GM10266 (cell line): ENCODE measurements around the gene CBARP.
A peak's percentile ranks its signal among the peaks of the same experiment; 100 is the strongest.

ENCODE experiments used
- DNase-seq: peaks from one replicate; pipeline ENCODE4 v3.0.0; 2012; ENCODE audit errors: extremely low spot score
- TF ChIP-seq, protein P1 (sequence below): IDR thresholded peaks from 2 replicates; pipeline ENCODE4 v1.5.1; 2012; ENCODE audit warnings: mild to moderate bottlenecking, low read depth; ENCODE audit not compliant: control insufficient read depth, insufficient read depth; ENCODE audit errors: missing control alignments

The CBARP gene

DNA sequence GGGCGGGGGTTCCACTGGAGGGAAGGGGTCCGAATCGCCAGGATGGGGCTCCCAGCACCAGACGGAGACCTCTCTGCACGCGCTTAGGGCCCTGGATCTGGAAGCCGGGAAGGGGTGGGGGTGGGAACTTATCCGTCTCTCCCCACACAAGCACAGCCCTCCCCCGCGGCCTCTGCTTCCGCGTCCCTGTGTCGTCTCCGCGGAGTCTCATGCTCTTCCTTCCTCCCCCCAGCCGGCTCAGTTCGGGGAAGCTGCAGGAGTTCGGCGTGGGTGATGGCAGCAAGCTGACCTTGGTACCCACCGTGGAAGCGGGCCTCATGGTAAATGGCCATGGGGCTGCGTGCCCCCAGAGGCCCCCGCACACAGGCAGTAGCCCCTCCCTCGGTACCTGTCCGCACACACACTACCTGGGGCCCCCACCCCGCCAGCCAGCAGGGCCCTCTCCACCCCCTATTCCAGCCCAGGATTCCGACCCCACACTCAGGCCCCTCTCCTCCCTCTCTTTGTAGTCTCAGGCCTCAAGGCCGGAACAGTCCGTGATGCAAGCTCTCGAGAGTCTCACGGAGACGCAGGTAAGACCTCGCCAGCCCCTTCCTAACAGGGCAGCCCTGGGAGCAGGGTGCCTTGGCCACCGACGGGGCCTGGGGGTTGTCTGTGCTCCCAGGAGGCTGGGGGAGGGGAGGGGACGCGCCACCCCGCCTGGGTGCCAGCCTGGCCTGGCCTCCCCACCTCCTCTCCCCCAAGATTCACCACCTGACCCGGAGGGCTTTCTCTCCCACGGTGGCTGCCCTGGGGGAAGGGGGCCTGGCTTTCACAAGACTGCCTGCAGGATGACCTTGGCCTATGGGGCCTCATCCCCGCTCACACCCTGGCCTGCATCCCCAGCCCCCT is 13.8 kb upstream of the CBARP start:
- DNase-seq, result no peak
- TF ChIP-seq, protein P1, sequence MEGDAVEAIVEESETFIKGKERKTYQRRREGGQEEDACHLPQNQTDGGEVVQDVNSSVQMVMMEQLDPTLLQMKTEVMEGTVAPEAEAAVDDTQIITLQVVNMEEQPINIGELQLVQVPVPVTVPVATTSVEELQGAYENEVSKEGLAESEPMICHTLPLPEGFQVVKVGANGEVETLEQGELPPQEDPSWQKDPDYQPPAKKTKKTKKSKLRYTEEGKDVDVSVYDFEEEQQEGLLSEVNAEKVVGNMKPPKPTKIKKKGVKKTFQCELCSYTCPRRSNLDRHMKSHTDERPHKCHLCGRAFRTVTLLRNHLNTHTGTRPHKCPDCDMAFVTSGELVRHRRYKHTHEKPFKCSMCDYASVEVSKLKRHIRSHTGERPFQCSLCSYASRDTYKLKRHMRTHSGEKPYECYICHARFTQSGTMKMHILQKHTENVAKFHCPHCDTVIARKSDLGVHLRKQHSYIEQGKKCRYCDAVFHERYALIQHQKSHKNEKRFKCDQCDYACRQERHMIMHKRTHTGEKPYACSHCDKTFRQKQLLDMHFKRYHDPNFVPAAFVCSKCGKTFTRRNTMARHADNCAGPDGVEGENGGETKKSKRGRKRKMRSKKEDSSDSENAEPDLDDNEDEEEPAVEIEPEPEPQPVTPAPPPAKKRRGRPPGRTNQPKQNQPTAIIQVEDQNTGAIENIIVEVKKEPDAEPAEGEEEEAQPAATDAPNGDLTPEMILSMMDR, result no peak

DNA sequence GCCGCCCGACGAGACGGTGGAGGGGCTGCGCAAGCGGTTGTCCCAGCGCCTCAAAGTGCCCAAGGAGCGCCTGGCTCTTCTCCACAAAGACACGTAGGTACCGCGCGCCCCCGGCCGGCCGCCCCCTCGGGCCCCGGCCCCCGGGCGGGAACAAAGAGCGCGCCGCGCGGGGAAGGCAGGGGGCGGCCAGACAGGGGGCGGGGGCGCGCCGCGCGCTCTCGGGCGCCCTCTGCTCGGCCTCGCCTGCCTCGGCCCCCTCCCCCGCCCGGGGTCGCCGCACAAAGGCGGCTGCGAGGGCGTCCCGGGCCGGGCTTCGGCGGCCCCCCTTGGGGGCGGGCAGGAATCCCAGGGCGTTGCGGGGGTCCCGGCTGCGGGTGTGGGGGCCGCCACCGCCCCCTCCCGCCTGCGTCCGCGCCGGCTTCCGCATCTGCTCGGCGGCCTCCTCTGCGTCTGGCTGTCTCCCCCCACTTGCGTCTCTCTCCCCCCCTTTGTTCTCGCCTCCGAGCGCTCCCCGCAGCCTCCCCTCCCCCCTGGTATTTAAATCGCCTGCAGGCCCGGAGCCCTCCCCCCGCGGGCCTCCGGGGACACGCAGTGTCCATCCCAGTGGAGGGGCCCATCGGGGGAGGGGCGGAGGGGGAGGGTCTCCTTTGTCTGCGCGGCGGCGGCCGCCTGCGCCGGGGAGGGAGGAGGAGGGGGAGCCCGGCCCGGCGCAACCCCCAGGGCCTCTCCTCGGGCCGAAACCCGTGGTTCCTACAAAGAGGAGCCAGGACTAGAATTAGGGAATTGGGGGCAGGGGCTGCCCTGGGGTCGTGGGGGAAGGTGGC is 12.8 kb upstream of the CBARP start:
- DNase-seq, result peak; percentile 72
- TF ChIP-seq, protein P1, result no peak

DNA sequence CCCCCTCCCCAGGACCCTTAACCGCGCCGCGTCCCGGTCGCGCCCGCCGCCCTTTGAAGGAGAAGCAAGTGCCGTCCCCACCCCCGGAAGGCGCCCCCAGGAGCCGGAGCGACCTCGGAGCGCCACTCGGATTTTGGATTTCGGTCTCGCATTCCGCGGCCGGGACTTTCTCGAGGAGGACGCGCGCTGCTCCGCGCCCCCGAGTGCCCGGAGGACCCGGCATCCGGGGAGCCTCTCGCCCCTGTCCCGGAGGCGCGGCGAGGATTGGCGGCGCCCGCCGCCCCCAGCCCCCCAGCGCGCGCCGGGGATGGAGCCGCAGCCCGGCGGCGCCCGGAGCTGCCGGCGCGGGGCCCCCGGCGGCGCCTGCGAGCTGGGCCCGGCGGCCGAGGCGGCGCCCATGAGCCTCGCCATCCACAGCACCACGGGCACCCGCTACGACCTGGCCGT is 12.2 kb upstream of the CBARP start:
- TF ChIP-seq, protein P1, result no peak
- DNase-seq, result no peak

DNA sequence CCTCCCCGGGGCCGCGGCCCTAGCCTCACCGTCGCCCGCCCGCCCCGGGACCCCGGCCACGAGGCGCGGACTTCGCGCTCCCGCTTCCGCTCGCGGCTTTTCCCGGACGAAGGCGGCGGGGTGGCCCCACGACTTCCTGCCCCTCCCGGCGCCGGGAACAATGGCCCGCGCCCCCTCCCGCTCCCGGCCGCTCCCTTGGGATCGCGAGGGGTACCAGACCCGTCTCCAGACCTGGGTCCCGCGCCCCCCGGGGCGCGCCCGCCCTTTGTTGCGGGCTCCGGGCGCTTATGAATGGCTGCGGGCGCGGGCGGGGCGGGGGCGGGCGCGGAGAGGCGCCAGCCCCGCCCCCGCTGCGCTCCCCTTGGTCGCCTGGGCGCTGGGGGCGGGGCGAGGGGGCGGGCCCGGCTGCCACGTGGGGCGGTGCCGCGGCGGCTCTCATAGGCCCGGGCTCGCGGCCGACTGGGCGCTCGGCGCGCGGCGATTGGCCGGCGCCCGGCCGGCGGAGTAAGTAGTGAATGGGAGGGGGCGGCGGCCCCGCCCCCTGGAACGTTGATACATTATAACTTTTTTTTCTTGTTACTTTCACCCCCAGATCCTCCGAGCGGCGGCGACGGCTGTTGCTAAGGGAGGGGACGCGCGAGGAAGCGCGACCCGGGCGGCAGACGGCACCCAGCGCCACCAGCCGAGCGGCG is 11.6 kb upstream of the CBARP start:
- peak; percentile 99 for DNase-seq
- TF ChIP-seq, protein P1, result no peak

GRCh38 chr19:1248786-1249297 is 11.0 kb upstream of the CBARP start:
- peak; percentile 88 for DNase-seq
- TF ChIP-seq, protein P1, result peak; percentile 95

DNA sequence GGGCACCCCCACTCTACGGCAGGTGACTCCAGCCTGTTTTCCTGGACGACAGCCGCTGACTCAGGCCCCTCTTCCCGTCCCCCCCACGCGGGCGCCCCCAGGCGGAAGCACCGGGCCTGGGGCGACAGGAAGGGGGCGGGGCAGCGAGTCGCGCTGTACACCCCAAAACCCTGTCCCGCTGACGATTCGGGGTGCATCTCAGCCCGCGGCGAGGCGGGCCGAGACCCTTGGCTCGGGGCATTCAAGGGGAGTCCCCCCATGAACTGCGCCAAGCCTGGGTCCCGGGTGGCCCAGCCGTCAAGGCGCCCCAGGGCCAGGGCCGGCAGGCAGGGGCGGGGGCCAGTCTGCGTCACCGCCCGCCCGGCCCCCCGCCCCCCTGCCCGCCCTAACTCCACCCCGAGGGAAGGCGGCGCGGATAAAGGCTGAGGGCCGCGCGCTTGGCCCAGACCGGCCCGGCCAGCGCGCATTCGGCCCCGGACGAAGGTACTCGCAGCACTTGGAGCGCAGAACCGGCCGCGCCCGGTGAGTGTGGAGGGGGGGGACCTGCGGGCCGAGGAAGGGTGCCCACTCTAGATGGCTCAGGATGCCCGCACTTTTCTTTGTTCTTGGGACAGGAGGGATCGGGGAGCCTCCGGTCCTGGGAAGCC is 10.5 kb upstream of the CBARP start, which contains the start of gene MIDN:
Gene MIDN, plus strand, starts transcription at position 445 of the 647 bp plus-strand sequence. CDS start 1,714 bp downstream, outside the sequence.
- peak; percentile 88 for DNase-seq
- TF ChIP-seq, protein P1, result peak; percentile 60
